Measurements from ENCODE around the gene HMCN1.

- TF ChIP-seq CTCF (IDR thresholded peaks at IDR 0.05) (no peak), POLR2A (IDR thresholded peaks at IDR 0.05) (no peak)
These were observed 365.3 kb downstream of the HMCN1 start for GRCh38 chr1:186099336-186100104.
